ENCODE data around the gene C1orf122.

Gene C1orf122

DNA sequence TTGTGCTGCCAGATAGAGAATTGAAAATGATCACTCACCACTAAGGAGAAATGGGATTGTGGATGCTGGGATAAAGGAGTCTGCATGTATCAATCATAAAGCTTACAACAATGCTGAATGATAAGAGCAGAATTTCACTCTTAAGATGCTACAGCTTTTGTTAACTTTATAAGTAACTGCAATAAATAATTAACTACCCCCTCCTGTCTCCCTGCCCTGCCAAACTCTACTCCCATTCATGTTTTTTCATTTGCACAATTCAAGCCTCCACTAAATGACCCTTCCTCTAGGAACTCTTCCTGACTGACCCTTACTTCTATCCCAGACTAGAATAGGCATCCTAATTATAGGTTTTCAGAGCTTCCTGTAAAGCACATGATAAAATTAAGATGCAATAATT is 36.9 kb downstream of the C1orf122 start:
- H3K4me3 ChIP-seq (replicated peaks; ENCODE audit: low read depth, low read length), result no peak overlapping the region
- TF ChIP-seq, protein P1, sequence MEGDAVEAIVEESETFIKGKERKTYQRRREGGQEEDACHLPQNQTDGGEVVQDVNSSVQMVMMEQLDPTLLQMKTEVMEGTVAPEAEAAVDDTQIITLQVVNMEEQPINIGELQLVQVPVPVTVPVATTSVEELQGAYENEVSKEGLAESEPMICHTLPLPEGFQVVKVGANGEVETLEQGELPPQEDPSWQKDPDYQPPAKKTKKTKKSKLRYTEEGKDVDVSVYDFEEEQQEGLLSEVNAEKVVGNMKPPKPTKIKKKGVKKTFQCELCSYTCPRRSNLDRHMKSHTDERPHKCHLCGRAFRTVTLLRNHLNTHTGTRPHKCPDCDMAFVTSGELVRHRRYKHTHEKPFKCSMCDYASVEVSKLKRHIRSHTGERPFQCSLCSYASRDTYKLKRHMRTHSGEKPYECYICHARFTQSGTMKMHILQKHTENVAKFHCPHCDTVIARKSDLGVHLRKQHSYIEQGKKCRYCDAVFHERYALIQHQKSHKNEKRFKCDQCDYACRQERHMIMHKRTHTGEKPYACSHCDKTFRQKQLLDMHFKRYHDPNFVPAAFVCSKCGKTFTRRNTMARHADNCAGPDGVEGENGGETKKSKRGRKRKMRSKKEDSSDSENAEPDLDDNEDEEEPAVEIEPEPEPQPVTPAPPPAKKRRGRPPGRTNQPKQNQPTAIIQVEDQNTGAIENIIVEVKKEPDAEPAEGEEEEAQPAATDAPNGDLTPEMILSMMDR (IDR thresholded peaks at IDR 0.05; ENCODE audit: low read depth, low read length, missing control alignments), result no peak
- no peak for DNase-seq (ENCODE audit: extremely low read depth, low read depth)

DNA sequence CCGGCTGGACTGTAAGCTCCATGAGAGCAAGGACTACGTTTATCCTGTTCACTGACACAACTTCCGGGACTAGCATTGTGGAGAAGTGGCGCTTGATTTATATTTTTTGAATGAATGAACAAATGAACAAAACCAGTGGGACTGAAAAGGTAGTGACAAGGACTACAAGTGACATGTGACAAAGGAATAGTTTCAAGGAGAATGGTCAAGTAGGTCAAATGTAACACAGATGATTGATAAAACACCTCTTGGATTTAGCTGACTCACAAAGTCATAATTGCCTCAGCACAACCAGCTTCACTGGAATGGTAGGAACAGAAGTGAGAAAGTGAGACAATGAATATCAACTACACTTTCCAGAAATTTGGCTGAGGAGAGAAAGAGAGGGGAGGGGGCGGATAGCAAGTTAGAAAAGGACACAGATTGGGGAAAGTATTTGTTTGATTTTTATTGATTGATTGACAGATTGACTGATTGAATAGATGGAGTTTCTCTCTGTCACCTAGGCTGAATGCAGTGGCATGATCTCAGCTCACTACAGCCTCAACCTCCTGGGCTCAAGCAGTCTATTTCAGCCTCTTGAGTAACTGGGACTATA is 37.6 kb downstream of the C1orf122 start:
- TF ChIP-seq, protein P1 (IDR thresholded peaks at IDR 0.05; ENCODE audit: low read depth, low read length, missing control alignments), result no peak
- DNase-seq (ENCODE audit: extremely low read depth, low read depth), result no peak
- no peak overlapping the region for H3K4me3 ChIP-seq (replicated peaks; ENCODE audit: low read depth, low read length)

DNA sequence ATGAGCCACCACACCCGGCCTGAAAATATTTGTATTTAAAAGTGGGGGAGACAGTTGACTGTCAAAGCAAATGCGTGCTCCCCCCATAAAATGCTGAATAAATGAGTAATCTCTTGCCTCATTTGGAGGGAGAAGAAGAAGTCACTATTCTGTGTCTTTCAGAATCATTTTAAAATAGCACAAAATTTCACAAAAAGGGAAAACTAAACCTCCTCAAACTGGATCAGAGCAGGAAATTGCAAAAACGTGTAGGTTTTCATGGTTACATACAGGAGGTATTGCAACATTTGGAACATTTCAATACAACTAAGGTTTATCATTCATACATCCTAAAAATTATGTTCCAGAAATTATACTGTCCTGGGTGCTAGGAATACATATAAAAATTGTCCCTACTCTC is 38.2 kb downstream of the C1orf122 start:
- H3K4me3 ChIP-seq (replicated peaks; ENCODE audit: low read depth, low read length), result no peak overlapping the region
- TF ChIP-seq, protein P1 (IDR thresholded peaks at IDR 0.05; ENCODE audit: low read depth, low read length, missing control alignments), result no peak
- DNase-seq (ENCODE audit: extremely low read depth, low read depth), result no peak

DNA sequence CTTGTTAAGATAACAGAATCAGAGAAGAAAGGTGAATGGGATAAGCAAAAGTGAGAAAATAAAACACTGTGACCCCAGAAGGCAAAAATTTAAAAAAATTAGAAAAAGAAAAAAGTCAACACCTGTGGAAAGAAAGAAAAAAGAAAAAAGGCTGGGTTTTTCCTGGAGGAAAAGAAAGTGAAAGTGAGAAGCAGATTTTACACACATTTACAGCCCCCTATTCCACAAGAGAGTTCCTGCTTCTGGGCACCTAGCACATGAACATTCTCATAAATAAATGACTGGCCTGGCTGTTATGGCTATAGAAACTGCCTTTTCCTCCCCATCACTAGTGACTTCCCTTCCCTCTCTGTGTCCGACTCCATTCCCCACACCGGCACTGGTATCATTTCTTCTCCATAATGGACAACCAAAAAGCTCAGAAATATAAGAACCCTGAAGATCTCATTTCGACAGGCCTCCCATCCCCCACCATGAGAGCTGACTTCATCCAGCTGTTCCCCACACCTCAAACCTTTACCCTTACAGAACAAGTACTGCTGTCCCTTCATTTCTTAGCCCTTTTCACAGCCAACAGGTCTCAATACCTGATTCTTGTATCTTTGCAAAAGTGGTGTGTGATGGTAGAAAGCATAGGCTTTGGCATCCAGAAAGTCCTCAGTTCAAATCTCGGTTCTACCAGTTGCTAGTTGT is 39.2 kb downstream of the C1orf122 start:
- no peak overlapping the region for H3K4me3 ChIP-seq (replicated peaks; ENCODE audit: low read depth, low read length)
- TF ChIP-seq, protein P1 (IDR thresholded peaks at IDR 0.05; ENCODE audit: low read depth, low read length, missing control alignments), result no peak
- no peak for DNase-seq (ENCODE audit: extremely low read depth, low read depth)

DNA sequence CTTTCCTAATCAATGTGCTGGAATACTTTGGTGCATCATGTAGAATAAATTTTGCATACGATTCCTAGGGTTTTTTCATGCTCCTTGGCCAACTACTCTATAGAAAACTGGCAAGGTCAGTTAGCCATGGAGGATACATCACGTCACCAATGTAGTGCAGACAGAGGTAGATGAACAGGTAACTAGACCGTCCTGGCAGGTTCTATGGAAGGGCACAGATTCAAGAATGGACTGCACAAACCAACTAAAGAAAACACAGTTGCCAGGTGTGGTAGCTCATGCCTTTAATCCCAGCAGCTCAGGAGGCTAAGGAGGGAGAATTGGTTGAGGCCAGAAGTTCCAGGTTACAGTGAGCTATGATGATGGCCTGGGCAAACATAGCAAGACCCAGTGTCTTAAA is 41.9 kb downstream of the C1orf122 start:
- TF ChIP-seq, protein P1 (IDR thresholded peaks at IDR 0.05; ENCODE audit: low read depth, low read length, missing control alignments), result no peak
- no peak for DNase-seq (ENCODE audit: extremely low read depth, low read depth)
- H3K4me3 ChIP-seq (replicated peaks; ENCODE audit: low read depth, low read length), result no peak overlapping the region

DNA sequence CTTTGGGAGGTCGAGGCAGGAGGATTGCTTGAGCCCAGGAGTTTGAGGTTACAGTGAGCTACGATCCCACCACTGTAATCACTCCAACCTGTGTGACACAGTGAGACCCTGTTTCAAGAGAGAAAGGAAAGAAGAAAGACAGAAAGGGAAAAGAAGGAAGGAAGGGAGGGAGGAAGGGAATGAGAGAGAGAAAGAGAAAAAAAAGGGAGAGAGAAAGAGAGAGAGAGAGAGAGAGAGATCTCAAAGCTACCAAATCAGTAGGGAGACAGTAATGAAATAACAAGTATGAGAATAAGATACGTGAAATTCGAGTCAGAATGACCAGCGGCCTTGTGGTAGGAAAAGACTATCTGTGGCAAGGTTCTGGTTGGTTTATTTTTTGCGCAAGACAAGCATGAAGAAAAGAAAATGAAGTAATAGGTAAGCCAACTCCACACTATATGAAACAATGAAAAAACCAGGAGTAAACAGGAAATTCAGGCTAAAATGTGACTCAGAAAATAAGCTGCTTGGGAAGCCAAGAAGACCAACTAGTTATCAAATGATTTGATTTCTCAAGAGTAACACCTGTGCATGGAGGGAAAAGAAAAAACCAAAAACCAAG is 42.9 kb downstream of the C1orf122 start:
- DNase-seq (ENCODE audit: extremely low read depth, low read depth), result no peak
- TF ChIP-seq, protein P1 (IDR thresholded peaks at IDR 0.05; ENCODE audit: low read depth, low read length, missing control alignments), result no peak
- H3K4me3 ChIP-seq (replicated peaks; ENCODE audit: low read depth, low read length), result no peak overlapping the region

Data from HFF-Myc (cell line).